CD4-positive, alpha-beta memory T cell (primary cell): ENCODE data around the gene ZNF791. TPM values are rescaled to one million over a fixed set of nuclear protein-coding genes. Genes with fewer than 3 reads are reported as not detected.

Experiments used
- CTCF ChIA-PET: fragments of 350-600 bp; sonication (Branson Sonifier 250); formaldehyde crosslinking; loops from one replicate; lab custom pipeline; 2021; ENCODE audit warnings: inconsistent platforms; ENCODE audit not compliant: partially characterized antibody; lab: Charles Lee
- POLR2A ChIA-PET: fragments of 350-600 bp; sonication (Branson Sonifier 250); formaldehyde crosslinking; loops from one replicate; lab custom pipeline; 2021; ENCODE audit not compliant: partially characterized antibody; lab: Charles Lee
- DNase-seq, 5 donors: peaks; one replicate each; pipeline versions ENCODE4 v3.0.0 to v3.0.0-alpha.2; 2020 to 2022; ENCODE audit warnings: mixed read lengths in 1 of 5
- H3K27ac ChIP-seq: one replicate; pipeline ENCODE4 v1.7.0; 2013; ENCODE audit warnings: low read depth, low read length
- H3K27me3 ChIP-seq: 2 replicates; pipeline ENCODE4 v1.7.0; 2013; ENCODE audit warnings: mild to moderate bottlenecking, low read length, moderate library complexity; ENCODE audit not compliant: insufficient read depth
- H3K36me3 ChIP-seq: 2 replicates; pipeline ENCODE4 v1.7.0; 2013; ENCODE audit warnings: mild to moderate bottlenecking, low read length, moderate library complexity; ENCODE audit not compliant: insufficient read depth
- H3K4me1 ChIP-seq: 2 replicates; pipeline ENCODE4 v1.7.0; 2013; ENCODE audit warnings: mild to moderate bottlenecking, low read length, moderate library complexity; ENCODE audit not compliant: insufficient read depth
- H3K4me3 ChIP-seq, 2 donors: one replicate each; pipeline ENCODE4 v1.7.0; 2013; ENCODE audit warnings: low read length in 2 of 2, mild to moderate bottlenecking in 1 of 2
- H3K9me3 ChIP-seq, 2 donors: one replicate each; pipeline ENCODE4 v1.7.0; 2013; ENCODE audit warnings: low read length in 2 of 2, control low read depth in 1 of 2; ENCODE audit not compliant: control insufficient read depth in 1 of 2
- H3K27ac Mint-ChIP-seq, 7 donors: one replicate each; pipeline ENCODE4 v1.8.0; 2020 to 2021; ENCODE audit warnings: mixed read lengths in 7 of 7, mild to moderate bottlenecking in 6 of 7, inconsistent platforms in 3 of 7, moderate library complexity in 3 of 7
- H3K27me3 Mint-ChIP-seq, 2 donors: one replicate each; pipeline ENCODE4 v1.8.0; 2020 to 2021; ENCODE audit warnings: mixed read lengths in 2 of 2
- H3K36me3 Mint-ChIP-seq, 2 donors: one replicate each; pipeline ENCODE4 v1.8.0; 2020 to 2021; ENCODE audit warnings: mixed read lengths in 2 of 2, inconsistent platforms in 1 of 2, mild to moderate bottlenecking in 1 of 2
- H3K4me1 Mint-ChIP-seq, 4 donors: one replicate each; pipeline ENCODE4 v1.8.0; 2020 to 2021; ENCODE audit warnings: mixed read lengths in 4 of 4, mild to moderate bottlenecking in 1 of 4
- H3K4me3 Mint-ChIP-seq, 8 donors: one replicate each; pipeline ENCODE4 v1.8.0; 2020 to 2021; ENCODE audit warnings: mixed read lengths in 8 of 8, mild to moderate bottlenecking in 7 of 8, moderate library complexity in 6 of 8, inconsistent platforms in 3 of 8
- H3K9me3 Mint-ChIP-seq, 8 donors: one replicate each; pipeline ENCODE4 v1.8.0; 2020 to 2021; ENCODE audit warnings: mixed read lengths in 8 of 8, mild to moderate bottlenecking in 5 of 8, inconsistent platforms in 3 of 8, moderate library complexity in 1 of 8
- intact Hi-C: fragments of 100-400 bp; cut with micrococcal nuclease; formaldehyde crosslinking; loops from one replicate; pipeline ENCODE4 v1.15.1; 2023
- polyA plus RNA-seq, 2 donors: library from polyadenylated mRNA; unstranded; fragments of 300-500 nt; fragmentation: Illumina TruSeq; gene quantifications; one replicate each; pipeline ENCODE4 v1.2.3, GENCODE V29; 2021
- total RNA-seq, 2 experiments: library from RNA; stranded (reverse); gene quantifications; one replicate each; pipeline ENCODE4 v1.2.3, GENCODE V29; 2021

The ZNF791 gene
- total and polyA plus RNA-seq, 4 experiments from 2014 or later = 11.5 to 46.3 (median 31.6) TPM

- intact Hi-C loops = no loop called here
- H3K36me3 ChIP-seq = peaks cover 19% of the 10 kb centered on the region
- no peak overlapping the region for H3K27ac ChIP-seq
- H3K27me3 ChIP-seq = no peaks in the 10 kb centered on the region
- peaks cover 0 to 15% of the 10 kb centered on the region in 2 donors for H3K9me3 ChIP-seq
- ChIA-PET POLR2A (no interaction called here), CTCF (no interaction called here)
- no peak for DNase-seq
- no peak overlapping the region for H3K4me3 Mint-ChIP-seq
- peaks cover 42 to 48% of the 10 kb centered on the region in 2 donors for H3K36me3 Mint-ChIP-seq
- no peaks in the 10 kb centered on the region for H3K4me1 ChIP-seq
- H3K9me3 Mint-ChIP-seq = peaks cover 0 to 27% (median 19%) of the 10 kb centered on the region in 8 donors
- no peak overlapping the region for H3K27ac Mint-ChIP-seq
- no peaks in the 10 kb centered on the region for H3K4me1 Mint-ChIP-seq
- no peaks in the 10 kb centered on the region for H3K27me3 Mint-ChIP-seq
- no peak overlapping the region for H3K4me3 ChIP-seq
These were observed 30.5 kb upstream of the ZNF791 start for GRCh38 chr19:12580180-12580694.

GRCh38 chr19:12581100-12581499 is 29.6 kb upstream of the ZNF791 start:
- H3K4me1 Mint-ChIP-seq = no peaks in the 10 kb centered on the region
- peaks cover 42 to 48% of the 10 kb centered on the region in 2 donors for H3K36me3 Mint-ChIP-seq
- H3K27ac Mint-ChIP-seq = no peak overlapping the region
- peaks cover 0 to 27% (median 19%) of the 10 kb centered on the region in 8 donors for H3K9me3 Mint-ChIP-seq
- Histone ChIP-seq H3K36me3 (peaks cover 19% of the 10 kb centered on the region), H3K27ac (no peak overlapping the region), H3K27me3 (no peaks in the 10 kb centered on the region), H3K9me3 (peaks cover 0 to 15% of the 10 kb centered on the region in 2 donors), H3K4me3 (no peak overlapping the region), H3K4me1 (no peaks in the 10 kb centered on the region)
- intact Hi-C loops = no loop called here
- ChIA-PET POLR2A (no interaction called here), CTCF (no interaction called here)
- no peaks in the 10 kb centered on the region for H3K27me3 Mint-ChIP-seq
- no peak overlapping the region for H3K4me3 Mint-ChIP-seq
- no peak for DNase-seq

GRCh38 chr19:12596485-12596884 is 14.2 kb upstream of the ZNF791 start:
- no peaks in the 10 kb centered on the region for H3K27me3 ChIP-seq
- no peak overlapping the region for H3K4me3 Mint-ChIP-seq
- no peaks in the 10 kb centered on the region for H3K9me3 ChIP-seq
- peaks cover 8 to 17% of the 10 kb centered on the region in 2 donors for H3K36me3 Mint-ChIP-seq
- no peak overlapping the region for H3K4me3 ChIP-seq
- peaks cover 0 to 2% (median 0%) of the 10 kb centered on the region in 4 donors for H3K4me1 Mint-ChIP-seq
- H3K4me1 ChIP-seq = no peaks in the 10 kb centered on the region
- ChIA-PET POLR2A (interaction anchor here (0.6 to 1.3 kb wide), 2 partner anchors 73 to 180 kb away, joined by 3 read pairs; a partner anchor contains a TSS), CTCF (no interaction called here)
- DNase-seq = no peak
- H3K27me3 Mint-ChIP-seq = no peaks in the 10 kb centered on the region
- H3K27ac ChIP-seq = no peak overlapping the region
- H3K9me3 Mint-ChIP-seq = no peaks in the 10 kb centered on the region
- intact Hi-C loops = no loop called here
- peaks cover 4% of the 10 kb centered on the region for H3K36me3 ChIP-seq
- no peak overlapping the region for H3K27ac Mint-ChIP-seq

GRCh38 chr19:12596927-12597548 is 13.7 kb upstream of the ZNF791 start:
- intact Hi-C loops = no loop called here
- peaks cover 11 to 19% of the 10 kb centered on the region in 2 donors for H3K36me3 Mint-ChIP-seq
- DNase-seq = no peak
- no peak overlapping the region for H3K4me3 Mint-ChIP-seq
- ChIA-PET CTCF (no interaction called here), POLR2A (interaction anchor here (1.3 kb wide), 1 partner anchor 73 kb away, joined by 3 read pairs; a partner anchor contains a TSS)
- no peak overlapping the region for H3K27ac Mint-ChIP-seq
- peaks cover 4% of the 10 kb centered on the region for H3K36me3 ChIP-seq
- H3K9me3 Mint-ChIP-seq = no peaks in the 10 kb centered on the region
- H3K4me1 Mint-ChIP-seq = peaks cover 0 to 2% (median 0%) of the 10 kb centered on the region in 4 donors
- no peaks in the 10 kb centered on the region for H3K9me3 ChIP-seq
- no peak overlapping the region for H3K27ac ChIP-seq
- H3K27me3 ChIP-seq = no peaks in the 10 kb centered on the region
- no peaks in the 10 kb centered on the region for H3K27me3 Mint-ChIP-seq
- H3K4me3 ChIP-seq = no peak overlapping the region
- no peaks in the 10 kb centered on the region for H3K4me1 ChIP-seq

- no peaks in the 10 kb centered on the region for H3K9me3 Mint-ChIP-seq
- H3K27ac Mint-ChIP-seq = no peak overlapping the region
- Histone ChIP-seq H3K4me3 (no peak overlapping the region), H3K36me3 (peaks cover 4% of the 10 kb centered on the region), H3K27me3 (no peaks in the 10 kb centered on the region), H3K9me3 (no peaks in the 10 kb centered on the region), H3K4me1 (no peaks in the 10 kb centered on the region), H3K27ac (no peak overlapping the region)
- no peak overlapping the region for H3K4me3 Mint-ChIP-seq
- no peaks in the 10 kb centered on the region for H3K27me3 Mint-ChIP-seq
- DNase-seq = no peak
- ChIA-PET CTCF (no interaction called here), POLR2A (no interaction called here)
- intact Hi-C loops = no loop called here
- peaks cover 12 to 19% of the 10 kb centered on the region in 2 donors for H3K36me3 Mint-ChIP-seq
- H3K4me1 Mint-ChIP-seq = peaks cover 0 to 2% (median 0%) of the 10 kb centered on the region in 4 donors
These were observed 13.1 kb upstream of the ZNF791 start for GRCh38 chr19:12597594-12597993.

- DNase-seq = peak; percentile 46 to 76 (median 60)
- POLR2A ChIA-PET = interaction anchor here (0.6 to 3.1 kb wide), 4 partner anchors 10 to 271 kb away, joined by 3 to 19 read pairs (median 3); a partner anchor contains a TSS
- no peaks in the 10 kb centered on the region for H3K9me3 ChIP-seq
- H3K4me3 ChIP-seq = no peak overlapping the region
- H3K36me3 ChIP-seq = no peaks in the 10 kb centered on the region
- Mint-ChIP-seq H3K9me3 (no peaks in the 10 kb centered on the region), H3K36me3 (peaks cover 7 to 16% of the 10 kb centered on the region in 2 donors), H3K4me1 (peaks cover 4 to 19% (median 9%) of the 10 kb centered on the region in 4 donors), H3K4me3 (peak overlapping the region in 3 of 8 donors; percentile 35 to 52 (median 50)), H3K27ac (peak overlapping the region; percentile 61 to 77 (median 70)), H3K27me3 (no peaks in the 10 kb centered on the region)
- no peaks in the 10 kb centered on the region for H3K27me3 ChIP-seq
- peaks cover 16% of the 10 kb centered on the region for H3K4me1 ChIP-seq
- CTCF ChIA-PET = interaction anchor here (0.7 to 1.3 kb wide), 7 partner anchors 9 to 402 kb away, joined by 3 to 6 read pairs (median 4); no protein-coding TSS in a partner anchor
- intact Hi-C loops = no loop called here
- H3K27ac ChIP-seq = no peak overlapping the region
These were observed 7.0 kb upstream of the ZNF791 start for GRCh38 chr19:12603714-12604113.

- ChIA-PET POLR2A (no interaction called here), CTCF (interaction anchor here (0.5 to 1.1 kb wide), 2 partner anchors 33 to 65 kb away, joined by 3 read pairs; no protein-coding TSS in a partner anchor)
- Histone ChIP-seq H3K4me1 (peaks cover 35% of the 10 kb centered on the region), H3K27ac (no peak overlapping the region), H3K4me3 (no peak overlapping the region), H3K36me3 (no peaks in the 10 kb centered on the region), H3K9me3 (no peaks in the 10 kb centered on the region), H3K27me3 (no peaks in the 10 kb centered on the region)
- no peak overlapping the region for H3K4me3 Mint-ChIP-seq
- H3K27me3 Mint-ChIP-seq = no peaks in the 10 kb centered on the region
- intact Hi-C loops = no loop called here
- no peaks in the 10 kb centered on the region for H3K9me3 Mint-ChIP-seq
- no peak for DNase-seq
- peaks cover 3 to 17% of the 10 kb centered on the region in 2 donors for H3K36me3 Mint-ChIP-seq
- H3K4me1 Mint-ChIP-seq = peaks cover 12 to 41% (median 25%) of the 10 kb centered on the region in 4 donors
- peak overlapping the region in 1 of 7 donors; percentile 24 for H3K27ac Mint-ChIP-seq
These were observed 3.9 kb upstream of the ZNF791 start for GRCh38 chr19:12606796-12607195.
